NCI-H345 (cell line): ENCODE measurements around the gene HOXB3.
A peak's percentile ranks its signal among the peaks of the same experiment; 100 is the strongest.

Experiments
- DNase-seq: peaks from one replicate; lab custom pipeline; 2025; lab: John Stamatoyannopoulos, UW

Gene HOXB3

GRCh38 chr17:48589831-48590606 lies at the start of gene HOXB3:
HOXB3 (minus strand) TSS chr17:48590241; CDS start chr17:48552474, 37,767 bp downstream.
- peak; percentile 60 for DNase-seq

GRCh38 chr17:48639136-48639535 lies 49.1 kb upstream of the HOXB3 start:
- DNase-seq: no peak

DNA sequence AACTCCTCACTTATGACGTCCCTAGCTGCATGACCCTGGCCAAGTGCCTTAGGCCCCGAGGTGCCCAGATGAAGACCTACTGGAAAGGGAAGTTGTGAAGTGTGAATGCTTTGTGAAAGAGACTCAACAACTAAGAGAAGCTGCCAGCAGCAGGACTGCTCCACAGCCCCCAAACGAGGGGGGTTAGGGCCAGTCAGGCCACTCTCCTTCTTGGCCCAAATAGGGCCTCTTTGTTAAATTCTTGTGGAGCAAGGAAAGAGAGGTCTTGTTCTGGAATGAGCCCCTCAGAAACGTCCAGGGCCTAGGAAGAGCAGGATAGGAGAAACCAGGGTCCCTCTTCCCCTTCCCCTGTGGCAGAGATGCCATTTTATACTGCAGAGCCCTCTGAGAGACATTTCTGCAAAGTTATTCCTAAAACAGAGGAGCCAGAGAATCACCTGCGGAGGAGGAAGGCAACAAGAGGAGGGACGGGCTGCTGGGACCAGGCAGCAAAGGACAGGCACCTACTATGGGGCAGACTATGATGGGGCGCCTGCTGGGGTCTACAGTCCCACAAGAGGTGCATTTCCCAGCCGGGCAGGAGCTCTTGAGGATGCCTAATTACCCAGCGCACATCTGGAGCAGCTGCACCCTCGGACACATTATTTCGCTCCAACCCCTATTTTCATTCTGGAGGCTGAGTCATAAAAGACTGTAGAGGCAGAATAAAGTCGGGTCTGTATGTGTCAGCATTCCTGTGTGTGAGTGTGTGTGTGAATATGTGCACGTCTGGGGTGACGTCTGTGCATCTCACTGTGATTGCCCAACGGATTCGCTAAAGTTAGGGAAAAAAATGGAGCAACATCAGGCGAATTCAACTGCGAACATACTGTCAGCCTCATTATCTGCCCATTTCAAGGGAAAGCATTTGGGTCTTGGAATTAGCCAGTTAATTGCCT lies 47.6 kb upstream of the HOXB3 start:
- DNase-seq: no peak

- no peak for DNase-seq
These were observed 46.4 kb upstream of the HOXB3 start for GRCh38 chr17:48636177-48637018.

GRCh38 chr17:48634493-48635208 lies 44.6 kb upstream of the HOXB3 start:
- no peak for DNase-seq

GRCh38 chr17:48633266-48633677 lies 43.2 kb upstream of the HOXB3 start:
- DNase-seq: no peak

GRCh38 chr17:48632579-48633265 lies 42.7 kb upstream of the HOXB3 start:
- no peak for DNase-seq

- no peak for DNase-seq
These were observed 41.9 kb upstream of the HOXB3 start for GRCh38 chr17:48631693-48632578.

- DNase-seq: no peak
These were observed 41.1 kb upstream of the HOXB3 start for GRCh38 chr17:48630925-48631692.

- DNase-seq: no peak
These were observed 40.2 kb upstream of the HOXB3 start for GRCh38 chr17:48630009-48630924.

- no peak for DNase-seq
These were observed 39.3 kb upstream of the HOXB3 start for GRCh38 chr17:48629411-48629759.

- DNase-seq: no peak
These were observed 38.8 kb upstream of the HOXB3 start for GRCh38 chr17:48628649-48629410.

GRCh38 chr17:48627623-48628521 lies 37.8 kb upstream of the HOXB3 start:
- no peak for DNase-seq

GRCh38 chr17:48627118-48627597 lies 37.1 kb upstream of the HOXB3 start:
- no peak for DNase-seq

- peak; percentile 57 for DNase-seq
These were observed 36.4 kb upstream of the HOXB3 start, which contains the start of gene HOXB9 for GRCh38 chr17:48626245-48627117. HOXB9 (minus strand) TSS chr17:48626358; CDS start chr17:48626269, 89 bp downstream.
